Smooth muscle cell (in vitro differentiated cells): ENCODE measurements around the gene SDHC. TPM values are rescaled to one million over a fixed set of nuclear protein-coding genes. Genes with fewer than 3 reads are reported as not detected.

ENCODE experiments used
- DNase-seq: peaks from one replicate; lab custom pipeline; 2025; ENCODE audit not compliant: unreplicated experiment; lab: John Stamatoyannopoulos, UW
- H2AFZ ChIP-seq: fragments of 200-600 bp; sonication (generic); 2 replicates; pipeline ENCODE4 v1.6.0; 2016; ENCODE audit warnings: antibody characterized with exemption, low read depth, mild to moderate bottlenecking
- H3F3A ChIP-seq: fragments of 200-600 bp; sonication (generic); 2 replicates; pipeline ENCODE4 v1.6.0; 2017; ENCODE audit warnings: antibody characterized with exemption, low read depth
- H3K27ac ChIP-seq: fragments of 200-600 bp; sonication (generic); 2 replicates; pipeline ENCODE4 v1.5.1; 2016; ENCODE audit warnings: low read depth, mild to moderate bottlenecking
- H3K27me3 ChIP-seq: fragments of 200-600 bp; sonication (generic); 2 replicates; pipeline ENCODE4 v1.6.1; 2016; ENCODE audit warnings: low read depth, mild to moderate bottlenecking
- H3K36me3 ChIP-seq: fragments of 200-600 bp; sonication (generic); 2 replicates; pipeline ENCODE4 v1.5.1; 2016; ENCODE audit warnings: low read depth
- H3K4me1 ChIP-seq: fragments of 200-600 bp; sonication (generic); 2 replicates; pipeline ENCODE4 v1.5.1; 2016; ENCODE audit warnings: low read depth
- H3K4me2 ChIP-seq: fragments of 200-600 bp; sonication (generic); 2 replicates; pipeline ENCODE4 v1.6.0; 2016; ENCODE audit warnings: mild to moderate bottlenecking
- H3K4me3 ChIP-seq: fragments of 200-600 bp; sonication (generic); 2 replicates; pipeline ENCODE4 v1.5.1; 2016; ENCODE audit warnings: mild to moderate bottlenecking
- H3K79me2 ChIP-seq: fragments of 200-600 bp; sonication (generic); 2 replicates; pipeline ENCODE4 v1.6.0; 2016; ENCODE audit warnings: low read depth, mild to moderate bottlenecking
- H3K9ac ChIP-seq: fragments of 200-600 bp; sonication (generic); 2 replicates; pipeline ENCODE4 v1.6.0; 2016; ENCODE audit warnings: low read depth
- H3K9me3 ChIP-seq: fragments of 200-600 bp; sonication (generic); replicated peaks from 2 replicates; pipeline ENCODE4 v1.5.1; 2016; ENCODE audit warnings: low read depth
- H4K20me1 ChIP-seq: fragments of 200-600 bp; sonication (generic); 2 replicates; pipeline ENCODE4 v1.6.0; 2016; ENCODE audit warnings: low read depth
- CTCF ChIP-seq: fragments of 200-600 bp; sonication (generic); IDR thresholded peaks from 2 replicates; pipeline ENCODE4 v1.5.1; 2017; ENCODE audit warnings: borderline replicate concordance, mild to moderate bottlenecking, antibody characterized with exemption; ENCODE audit not compliant: insufficient read depth, poor library complexity, severe bottlenecking
- WGBS: methylation state at CpG from one replicate; pipeline ENCODE4 v1.1.7; 2016; ENCODE audit warnings: low lambda C conversion rate; 5-methylcytosine and 5-hydroxymethylcytosine counted together
- polyA plus RNA-seq: library from polyadenylated mRNA; unstranded; fragments of >200 nt; fragmentation: Nextera tagmentation; extraction: Ambion mirVana; gene quantifications from 2 replicates; pipeline ENCODE4 v1.2.1, GENCODE V29; 2016
- total RNA-seq: library from RNA; depleted of rRNA; stranded (reverse); fragments of >200 nt; gene quantifications from 2 replicates; pipeline ENCODE4 v1.2.3, GENCODE V29; 2014

The SDHC gene
- total and polyA plus RNA-seq, 2 experiments from 2014 or later = 179 to 342 TPM

DNA sequence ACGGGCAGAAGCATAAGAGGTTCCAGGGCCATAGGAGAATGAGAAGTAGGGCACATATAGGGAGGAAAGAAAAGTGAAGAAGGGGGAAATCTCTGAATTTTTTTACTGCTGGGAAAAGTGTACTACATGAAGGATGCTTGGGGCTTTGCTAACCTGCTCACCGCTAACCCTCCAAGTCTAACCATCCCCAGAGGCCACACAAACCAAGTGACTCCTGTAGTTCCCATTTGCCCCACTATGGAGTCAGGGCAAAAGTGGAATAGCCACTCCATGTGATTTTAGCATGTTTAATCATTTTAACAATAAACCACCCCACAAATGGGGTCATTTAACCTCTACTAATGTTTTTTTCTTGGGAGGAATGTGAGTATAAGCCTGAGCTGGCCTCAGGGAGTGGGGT lies 29.1 kb upstream of the SDHC start:
- Histone ChIP-seq H3K36me3 (no peaks in the 10 kb centered on the region), H2AFZ (no peak overlapping the region), H3K4me2 (no peak overlapping the region), H4K20me1 (no peaks in the 10 kb centered on the region), H3K4me3 (no peak overlapping the region), H3K4me1 (no peaks in the 10 kb centered on the region), H3K9me3 (no peaks in the 10 kb centered on the region), H3K27ac (no peak overlapping the region), H3K27me3 (peaks cover 15% of the 10 kb centered on the region), H3K9ac (no peak overlapping the region), H3F3A (no peaks in the 10 kb centered on the region), H3K79me2 (no peaks in the 10 kb centered on the region)
- DNase-seq = no peak
- no peak for TF ChIP-seq CTCF
- WGBS = 94% methylated on average over 2 of the region's 2 CpGs

GRCh38 chr1:161285521-161285920 lies 28.7 kb upstream of the SDHC start:
- H4K20me1 ChIP-seq = no peaks in the 10 kb centered on the region
- TF ChIP-seq CTCF = no peak
- H3K4me3 ChIP-seq = no peak overlapping the region
- H3K9me3 ChIP-seq = no peaks in the 10 kb centered on the region
- H3K9ac ChIP-seq = no peak overlapping the region
- H3K36me3 ChIP-seq = no peaks in the 10 kb centered on the region
- H3K27ac ChIP-seq = no peak overlapping the region
- no peak overlapping the region for H3K4me2 ChIP-seq
- H3K4me1 ChIP-seq = no peaks in the 10 kb centered on the region
- H3K27me3 ChIP-seq = peaks cover 15% of the 10 kb centered on the region
- 89% methylated on average over 5 of the region's 5 CpGs for WGBS
- no peak overlapping the region for H2AFZ ChIP-seq
- no peaks in the 10 kb centered on the region for H3F3A ChIP-seq
- no peaks in the 10 kb centered on the region for H3K79me2 ChIP-seq
- no peak for DNase-seq

DNA sequence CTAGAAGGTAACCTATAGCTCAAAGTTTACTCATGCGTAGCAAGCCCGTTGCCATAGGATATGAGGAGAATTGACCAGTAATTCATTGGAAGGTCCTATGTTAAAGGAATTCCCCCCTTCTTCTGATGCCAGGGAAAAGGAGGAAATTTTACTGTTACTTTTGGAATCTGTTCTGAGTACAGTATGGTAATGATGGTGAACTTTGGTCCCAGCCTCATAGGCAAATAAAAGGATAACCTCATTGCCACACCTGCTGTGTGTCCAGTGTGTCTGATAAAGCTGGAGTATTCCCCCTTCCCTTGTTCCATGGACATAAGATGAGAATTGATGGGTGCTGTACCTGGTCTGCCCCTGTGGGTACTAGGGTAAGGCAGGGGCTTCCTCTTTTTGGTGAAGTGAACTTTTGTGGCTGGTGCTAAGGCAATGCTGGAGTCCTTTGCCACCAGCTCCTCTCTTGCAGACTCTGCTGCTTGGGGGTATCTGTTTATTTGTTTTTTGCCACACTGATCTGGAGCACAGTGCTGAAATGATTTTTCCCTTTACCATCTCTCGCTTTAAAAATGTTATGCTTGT lies 26.6 kb upstream of the SDHC start:
- WGBS = 92% methylated on average over 3 of the region's 3 CpGs

More for the DNA sequence above, 26.6 kb upstream of the SDHC start:
- no peaks in the 10 kb centered on the region for H3K79me2 ChIP-seq
- no peak overlapping the region for H3K9ac ChIP-seq
- no peak overlapping the region for H2AFZ ChIP-seq
- no peaks in the 10 kb centered on the region for H3K36me3 ChIP-seq
- no peaks in the 10 kb centered on the region for H4K20me1 ChIP-seq
- no peaks in the 10 kb centered on the region for H3K4me1 ChIP-seq
- H3K27me3 ChIP-seq = peaks cover 15% of the 10 kb centered on the region
- DNase-seq = no peak
- H3K27ac ChIP-seq = no peak overlapping the region
- H3K4me3 ChIP-seq = no peak overlapping the region
- H3F3A ChIP-seq = no peaks in the 10 kb centered on the region
- no peak for TF ChIP-seq CTCF
- no peak overlapping the region for H3K4me2 ChIP-seq
- H3K9me3 ChIP-seq = no peaks in the 10 kb centered on the region
